ENCODE measurements around the gene KPNB1. TPM values are rescaled to one million over a fixed set of nuclear protein-coding genes. Genes with fewer than 3 reads are reported as not detected.

KPNB1 gene
- 360 and 467 TPM in 2 replicates for total RNA-seq (2014; rRNA removed; shearing (Covaris generic))

- peak; percentile 99 for DNase-seq (ENCODE audit: low spot score)
Observed at GRCh38 chr17:47649153-47649971, at the start of gene KPNB1. Gene KPNB1, plus strand, starts transcription at chr17:47649919. Its CDS starts 326 bp downstream, at chr17:47650245.

GRCh38 chr17:47603830-47604597 is 45.7 kb upstream of the KPNB1 start:
- DNase-seq (ENCODE audit: low spot score): no peak

GRCh38 chr17:47604598-47604927 is 45.2 kb upstream of the KPNB1 start:
- no peak for DNase-seq (ENCODE audit: low spot score)

GRCh38 chr17:47605011-47605410 is 44.7 kb upstream of the KPNB1 start:
- no peak for DNase-seq (ENCODE audit: low spot score)

GRCh38 chr17:47607481-47607880 is 42.2 kb upstream of the KPNB1 start:
- no peak for DNase-seq (ENCODE audit: low spot score)

- DNase-seq (ENCODE audit: low spot score): no peak
Observed at GRCh38 chr17:47611372-47612350, 38.1 kb upstream of the KPNB1 start.

- peak; percentile 46 for DNase-seq (ENCODE audit: low spot score)
Observed at GRCh38 chr17:47615766-47616424, 33.8 kb upstream of the KPNB1 start.

DNA sequence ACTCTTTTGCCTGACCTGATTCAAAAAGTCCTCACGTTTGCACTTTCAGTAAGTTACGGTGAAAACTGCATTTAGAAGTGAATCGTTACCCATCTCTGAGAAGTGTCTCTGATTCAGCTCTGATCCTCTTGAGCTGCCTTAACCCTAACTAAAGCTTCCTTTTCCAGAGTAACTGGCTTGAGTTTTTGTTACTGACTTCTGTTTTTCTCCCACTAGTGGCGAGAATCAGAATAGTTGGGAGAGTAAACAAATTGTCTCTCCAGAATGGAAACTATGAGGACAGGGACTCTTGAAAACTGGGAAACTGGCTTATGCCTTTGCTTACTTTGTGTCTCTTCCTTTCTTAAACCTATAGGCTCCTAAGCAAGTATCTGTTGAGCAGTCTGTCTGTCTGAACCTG is 31.3 kb upstream of the KPNB1 start:
- DNase-seq (ENCODE audit: low spot score): no peak

DNA sequence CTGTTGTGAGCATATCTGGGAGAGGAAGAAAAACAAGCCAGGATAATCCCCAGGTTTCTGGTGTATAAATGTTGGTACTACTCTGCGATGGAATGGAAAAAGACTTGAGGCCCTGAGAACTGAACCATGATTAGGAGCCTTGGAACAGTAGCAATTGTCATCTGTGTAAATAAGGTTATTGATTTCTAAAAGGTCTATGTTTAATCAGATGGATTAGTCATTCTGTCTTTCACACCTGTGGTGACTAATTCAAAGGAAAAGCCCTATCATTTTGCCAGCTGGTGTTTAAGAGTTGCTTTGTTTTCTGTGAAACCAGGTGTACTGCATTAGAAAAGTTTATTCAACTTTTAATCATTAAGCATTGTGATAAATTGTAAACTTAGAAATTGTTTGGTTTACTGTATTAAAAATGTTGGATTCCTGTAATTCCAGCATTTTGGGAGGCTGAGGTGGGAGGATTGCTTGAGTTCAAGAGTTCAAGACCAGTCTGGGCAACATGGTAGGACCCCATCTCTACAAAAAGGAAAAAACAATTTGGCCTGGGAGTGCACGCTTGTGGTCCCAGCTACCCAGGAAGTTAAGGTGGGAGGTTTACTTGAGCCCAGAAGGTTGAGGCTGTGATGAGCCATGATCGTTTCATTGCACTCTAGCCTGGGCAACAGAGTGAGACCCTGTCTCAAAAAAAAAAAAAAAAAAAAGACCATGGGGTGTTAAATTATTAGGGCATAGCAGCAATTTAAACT is 29.0 kb upstream of the KPNB1 start:
- DNase-seq (ENCODE audit: low spot score): no peak

DNA sequence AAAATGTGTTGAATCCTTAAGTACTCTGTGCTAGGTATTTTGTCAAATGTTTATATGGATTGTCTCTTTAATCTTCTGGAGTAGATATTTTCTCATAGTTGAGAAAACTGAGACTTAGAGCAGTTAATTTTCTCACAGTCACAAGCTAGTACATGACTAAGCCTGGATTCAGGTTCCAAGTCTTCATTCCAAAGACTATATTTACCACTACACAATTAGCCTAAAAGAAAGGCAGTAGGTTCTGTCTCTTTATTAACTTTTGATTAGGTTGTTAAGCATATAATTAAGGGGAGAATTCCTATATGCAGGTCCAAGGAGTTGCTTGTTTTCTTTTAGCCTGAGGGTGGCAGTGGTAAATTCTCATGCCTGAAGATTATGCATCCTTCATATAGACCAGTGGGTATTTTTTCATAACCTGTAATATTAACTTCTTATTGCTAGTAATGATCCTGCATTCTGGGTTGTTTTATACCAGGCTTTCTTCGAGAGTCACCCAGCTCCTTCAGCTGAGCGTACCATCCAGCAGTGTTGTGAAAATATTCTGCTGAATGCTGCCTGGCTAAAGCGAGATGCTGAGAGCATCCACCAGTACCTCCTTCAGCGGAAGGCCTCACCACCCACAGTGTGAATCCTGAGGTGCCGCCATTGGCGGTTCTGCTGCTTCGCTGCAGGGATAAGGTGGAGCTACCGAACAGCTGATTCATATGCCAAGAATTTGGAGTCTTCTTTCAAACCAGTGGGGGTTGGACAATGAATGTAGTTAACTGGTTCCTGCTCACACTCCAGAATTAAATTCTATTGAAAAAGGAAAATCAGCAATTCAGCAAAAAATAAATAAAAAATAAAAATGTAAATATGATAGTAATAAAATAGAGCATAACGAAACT is 28.2 kb upstream of the KPNB1 start:
- peak; percentile 95 for DNase-seq (ENCODE audit: low spot score)

DNA sequence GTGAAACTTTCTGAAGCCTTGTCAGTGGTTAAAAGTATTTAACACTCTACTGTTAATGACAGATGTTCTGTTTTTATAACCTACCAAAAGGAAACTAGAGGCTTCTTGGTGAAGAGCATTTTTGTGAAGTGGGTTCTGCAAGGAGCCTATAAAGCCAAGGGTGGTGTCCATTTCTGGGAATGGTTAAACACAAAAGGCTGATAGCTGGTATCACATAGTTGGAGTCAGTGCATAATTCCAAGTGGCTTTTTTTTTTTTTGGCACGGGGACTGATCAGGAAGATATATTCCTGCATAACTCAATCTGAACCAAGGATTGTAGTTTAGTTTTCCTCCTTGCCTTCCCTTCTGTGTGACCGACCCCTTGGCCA is 27.6 kb upstream of the KPNB1 start:
- DNase-seq (ENCODE audit: low spot score): no peak

GRCh38 chr17:47624727-47625068 is 25.0 kb upstream of the KPNB1 start:
- no peak for DNase-seq (ENCODE audit: low spot score)

DNA sequence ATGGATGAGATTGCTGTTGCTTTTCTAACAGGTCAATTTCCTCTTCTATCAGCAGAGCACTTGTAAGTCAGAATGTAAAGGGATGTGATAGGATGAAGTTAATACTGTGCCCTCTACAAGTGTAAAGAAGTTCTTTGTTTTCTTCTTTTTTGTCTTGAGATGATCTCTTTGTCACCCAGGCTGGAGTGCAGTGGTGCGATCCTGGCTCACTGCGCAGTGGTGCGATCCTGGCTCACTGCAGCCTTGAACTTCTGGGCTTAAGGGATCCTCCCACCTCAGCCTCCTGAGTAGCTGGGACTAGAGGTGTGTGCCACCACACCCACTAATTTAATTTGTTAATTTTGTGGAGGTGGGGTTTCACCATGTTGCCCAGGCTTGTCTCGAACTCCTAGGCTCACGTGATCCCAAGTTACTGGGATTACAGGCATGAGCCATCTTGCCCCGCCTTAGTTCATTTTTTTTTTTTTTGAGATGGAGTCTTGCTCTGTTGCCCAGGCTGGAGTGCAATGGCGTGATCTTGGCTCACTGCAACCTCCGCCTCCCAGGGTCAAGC is 21.6 kb upstream of the KPNB1 start:
- DNase-seq (ENCODE audit: low spot score): no peak

DNA sequence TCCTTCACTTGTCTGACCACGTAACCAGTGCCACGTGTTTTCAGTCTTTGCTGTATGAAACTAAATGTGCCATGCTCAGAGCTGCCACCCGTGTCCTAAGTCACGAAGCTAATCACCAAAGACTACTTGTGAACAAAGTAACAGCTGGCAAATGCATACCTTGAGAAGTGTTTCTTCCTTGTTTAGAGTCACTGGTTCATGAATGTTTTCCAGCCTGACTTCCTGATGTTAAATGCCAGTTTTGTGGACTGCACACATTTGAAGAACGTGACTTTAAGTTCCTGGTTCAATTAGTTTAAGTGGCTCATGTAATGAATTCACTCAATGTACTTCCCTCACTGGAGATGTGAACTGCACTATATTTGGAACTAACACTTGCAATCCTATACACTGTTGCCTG is 19.9 kb upstream of the KPNB1 start:
- DNase-seq (ENCODE audit: low spot score): no peak

DNA sequence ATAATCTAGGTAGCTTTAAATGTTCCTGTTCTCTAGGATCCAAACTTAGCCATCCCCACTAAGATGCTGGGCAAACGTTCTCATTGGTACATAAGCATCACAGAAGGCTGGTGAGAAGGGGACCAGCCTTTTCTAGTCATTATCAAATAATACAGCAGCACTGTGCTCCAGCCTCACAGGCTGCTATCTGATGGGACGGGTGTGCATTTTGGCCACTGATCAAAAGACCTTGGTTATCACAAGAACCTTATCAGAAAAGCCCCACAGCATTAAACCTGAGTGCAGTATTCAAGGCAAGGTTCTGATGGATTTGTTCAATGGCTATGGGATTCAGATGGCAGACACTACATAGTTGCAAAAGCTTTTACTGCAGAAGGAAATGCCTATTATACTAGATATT is 19.1 kb upstream of the KPNB1 start:
- no peak for DNase-seq (ENCODE audit: low spot score)

DNA sequence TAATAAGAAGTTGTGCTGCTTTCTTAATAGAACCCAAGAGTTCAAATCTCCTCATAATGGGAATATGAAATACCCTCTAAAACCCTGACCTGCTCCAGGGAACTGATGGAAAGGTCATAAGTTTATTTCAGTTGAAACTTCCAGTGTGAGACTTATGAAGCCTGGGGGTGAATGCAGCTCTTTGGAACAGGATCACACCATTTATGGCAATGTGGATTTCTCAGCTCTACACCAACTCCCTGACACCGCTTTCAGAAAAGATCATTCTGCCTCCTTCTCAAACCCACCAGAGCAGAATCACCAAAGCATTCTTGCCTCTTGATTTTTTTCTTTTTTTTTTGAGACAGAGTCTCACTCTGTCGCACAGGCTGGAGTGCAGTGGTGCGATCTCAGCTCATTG is 16.7 kb upstream of the KPNB1 start:
- no peak for DNase-seq (ENCODE audit: low spot score)

- DNase-seq (ENCODE audit: low spot score): no peak
Observed at GRCh38 chr17:47633996-47634395, 15.7 kb upstream of the KPNB1 start.

DNA sequence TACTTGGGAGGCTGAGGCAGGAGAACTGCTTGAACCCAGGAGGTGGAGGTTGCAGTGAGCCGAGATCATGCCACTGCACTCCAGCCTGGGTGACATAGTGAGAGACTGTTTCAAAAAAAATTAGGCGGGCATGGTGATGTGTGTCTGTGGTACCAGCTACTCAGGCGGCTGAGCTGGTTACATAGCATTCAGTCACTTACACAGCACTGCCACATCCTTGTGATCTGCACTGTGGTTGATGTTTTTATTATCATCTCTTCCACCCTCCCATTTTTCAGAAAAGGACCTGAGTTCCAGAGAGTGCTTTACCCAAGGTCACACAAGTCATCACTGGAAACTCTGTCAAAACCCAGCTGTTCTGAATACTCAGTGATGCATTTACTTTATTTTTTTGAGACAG is 14.8 kb upstream of the KPNB1 start:
- DNase-seq (ENCODE audit: low spot score): no peak

DNA sequence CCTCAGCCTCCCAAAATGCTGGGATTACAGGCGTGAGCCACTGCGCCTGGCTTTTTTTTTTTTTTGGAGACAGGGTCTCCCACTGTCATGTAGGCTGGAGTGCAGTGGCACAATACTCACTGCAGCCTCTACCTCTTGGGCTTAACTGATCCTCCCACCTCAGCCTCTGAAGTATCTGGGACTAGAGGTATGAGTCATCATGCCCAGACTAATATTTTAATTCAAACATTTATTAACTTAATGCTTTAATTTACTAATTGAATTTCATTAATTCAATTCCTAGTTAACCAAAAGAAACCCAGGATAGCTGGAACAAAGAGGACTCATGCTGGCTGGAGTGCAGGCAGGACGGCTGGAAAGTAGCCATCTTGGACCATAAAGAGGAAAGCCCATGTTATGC is 14.0 kb upstream of the KPNB1 start:
- no peak for DNase-seq (ENCODE audit: low spot score)
